ENCODE results near the gene PACRG. TPM values are rescaled to one million over a fixed set of nuclear protein-coding genes. Genes with fewer than 3 reads are reported as not detected.

The PACRG gene
- total RNA-seq, 1 experiment from 2014 or later = 0.52 TPM

DNA sequence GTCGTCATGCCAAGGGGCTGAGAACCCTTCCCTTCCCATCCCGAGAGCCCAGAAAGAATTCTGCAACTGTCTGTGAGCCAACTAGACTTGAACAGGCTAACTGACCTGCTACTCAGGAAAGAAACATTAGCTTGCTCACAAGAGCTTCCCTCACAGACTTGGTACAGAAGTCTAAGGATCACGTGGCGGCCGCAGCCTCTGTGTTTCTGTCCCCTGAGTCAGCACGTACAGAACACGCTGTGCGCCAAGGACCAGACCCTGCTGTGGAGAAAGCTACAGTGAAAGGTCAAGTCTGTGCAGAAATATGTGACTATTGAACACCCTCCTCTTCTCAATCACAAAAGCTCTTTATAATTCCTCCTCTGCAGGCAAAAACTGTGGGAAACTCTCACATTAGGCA, 535.4 kb downstream of the PACRG start:
- Histone ChIP-seq H3K4me3 (ENCODE audit: insufficient read depth, low read depth, low read length) (no peak overlapping the region), H3K36me3 (replicated peaks; ENCODE audit: control insufficient read depth, insufficient read depth, low read length) (no peaks in the 10 kb centered on the region), H3K27me3 (ENCODE audit: control insufficient read depth, insufficient read depth, low read length) (peaks cover 14% of the 10 kb centered on the region)
- no peak for DNase-seq

DNA sequence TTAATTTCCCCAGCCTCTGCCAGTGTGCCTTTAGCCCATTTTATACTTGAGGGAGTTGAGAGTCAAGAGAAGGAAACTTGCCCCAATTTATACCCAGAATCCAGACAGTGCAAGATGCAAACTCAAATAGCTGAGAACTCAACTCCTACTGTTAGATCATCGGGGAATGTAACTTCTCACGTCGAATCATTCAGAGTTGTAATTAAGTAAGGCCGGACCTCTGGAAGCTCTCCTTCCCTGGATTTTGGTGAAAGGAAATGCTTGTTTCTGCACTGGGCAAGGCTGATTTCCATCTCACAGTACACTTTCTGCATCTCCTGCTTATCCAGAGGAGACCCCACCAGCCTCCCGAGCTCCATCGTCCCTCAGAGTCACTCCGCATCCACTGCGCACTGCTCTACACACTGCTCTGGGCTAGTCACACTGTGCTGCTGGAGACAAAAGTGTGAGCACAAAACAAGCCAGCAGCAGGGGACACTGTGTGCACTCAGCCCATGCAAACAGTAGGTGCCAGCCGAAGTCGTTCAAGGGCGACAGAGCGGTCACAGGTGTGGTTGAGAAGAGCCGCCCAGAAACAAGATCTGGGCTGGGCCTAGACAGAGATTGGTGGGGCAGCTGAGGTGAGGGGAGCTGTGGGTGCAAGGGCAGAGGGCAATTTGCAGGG, 536.4 kb downstream of the PACRG start:
- no peak for DNase-seq
- H3K27me3 ChIP-seq (ENCODE audit: control insufficient read depth, insufficient read depth, low read length) = peaks cover 8% of the 10 kb centered on the region
- no peak overlapping the region for H3K4me3 ChIP-seq (ENCODE audit: insufficient read depth, low read depth, low read length)
- H3K36me3 ChIP-seq (replicated peaks; ENCODE audit: control insufficient read depth, insufficient read depth, low read length) = no peaks in the 10 kb centered on the region

DNA sequence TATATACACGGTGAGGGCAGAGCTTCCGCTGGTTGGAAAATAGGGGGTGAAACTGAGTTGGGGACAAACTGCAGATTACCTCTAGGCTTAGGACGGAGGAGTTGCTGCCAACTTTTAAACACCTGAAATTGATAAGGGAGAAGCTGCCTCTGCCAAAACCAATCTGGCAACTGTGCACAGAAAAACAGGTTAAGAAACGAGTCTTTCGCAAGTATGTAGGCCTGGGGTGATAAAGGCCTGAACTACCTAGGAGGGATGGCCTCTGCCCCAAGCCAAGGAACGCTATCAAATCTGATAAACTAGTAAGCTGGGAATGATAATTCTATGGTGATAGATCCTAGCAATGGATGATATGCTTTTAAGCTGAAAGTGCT, 536.9 kb downstream of the PACRG start:
- Histone ChIP-seq H3K36me3 (replicated peaks; ENCODE audit: control insufficient read depth, insufficient read depth, low read length) (no peaks in the 10 kb centered on the region), H3K27me3 (ENCODE audit: control insufficient read depth, insufficient read depth, low read length) (peaks cover 3% of the 10 kb centered on the region), H3K4me3 (ENCODE audit: insufficient read depth, low read depth, low read length) (no peak overlapping the region)
- no peak for DNase-seq

DNA sequence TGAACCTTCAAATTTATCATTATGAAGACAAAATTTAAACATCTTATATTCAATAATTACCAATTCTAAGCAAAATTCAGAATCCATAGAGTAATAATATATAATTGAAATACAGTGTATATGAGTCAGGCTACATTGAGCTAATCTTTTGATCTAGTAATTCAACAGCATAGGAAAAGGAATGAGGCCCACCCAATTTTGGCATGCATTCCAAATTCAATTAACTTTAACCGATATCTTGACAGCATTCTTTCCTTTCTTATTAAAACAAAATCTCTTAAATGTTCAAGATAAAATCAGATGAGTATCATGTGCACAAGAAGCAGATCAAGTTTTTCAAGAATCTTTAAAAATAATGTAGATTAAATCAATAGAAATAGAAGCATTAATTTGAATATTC, 553.9 kb downstream of the PACRG start:
- Histone ChIP-seq H3K27me3 (ENCODE audit: control insufficient read depth, insufficient read depth, low read length) (no peaks in the 10 kb centered on the region), H3K4me3 (ENCODE audit: insufficient read depth, low read depth, low read length) (no peak overlapping the region), H3K36me3 (replicated peaks; ENCODE audit: control insufficient read depth, insufficient read depth, low read length) (no peaks in the 10 kb centered on the region)
- DNase-seq = no peak

DNA sequence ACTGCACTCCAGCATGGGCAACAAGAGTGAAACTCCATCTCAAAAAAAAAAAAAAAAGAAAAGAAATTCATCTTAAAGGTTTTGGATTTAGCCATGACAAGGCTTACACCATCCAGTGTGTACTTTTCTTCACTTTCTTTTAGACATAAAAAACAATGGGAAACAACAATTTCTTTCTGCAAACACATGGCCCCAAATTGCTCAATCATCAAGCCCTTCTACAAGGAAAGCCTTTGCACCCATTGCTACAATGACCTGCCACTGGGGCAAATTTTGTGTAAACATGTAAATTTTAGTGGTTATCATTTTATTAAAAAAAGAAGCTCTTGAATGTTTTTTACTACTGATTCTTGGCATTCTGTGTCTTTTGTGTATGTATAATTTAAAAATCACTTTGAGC, 554.9 kb downstream of the PACRG start:
- no peaks in the 10 kb centered on the region for H3K27me3 ChIP-seq (ENCODE audit: control insufficient read depth, insufficient read depth, low read length)
- no peak for DNase-seq
- H3K36me3 ChIP-seq (replicated peaks; ENCODE audit: control insufficient read depth, insufficient read depth, low read length) = no peaks in the 10 kb centered on the region
- no peak overlapping the region for H3K4me3 ChIP-seq (ENCODE audit: insufficient read depth, low read depth, low read length)

DNA sequence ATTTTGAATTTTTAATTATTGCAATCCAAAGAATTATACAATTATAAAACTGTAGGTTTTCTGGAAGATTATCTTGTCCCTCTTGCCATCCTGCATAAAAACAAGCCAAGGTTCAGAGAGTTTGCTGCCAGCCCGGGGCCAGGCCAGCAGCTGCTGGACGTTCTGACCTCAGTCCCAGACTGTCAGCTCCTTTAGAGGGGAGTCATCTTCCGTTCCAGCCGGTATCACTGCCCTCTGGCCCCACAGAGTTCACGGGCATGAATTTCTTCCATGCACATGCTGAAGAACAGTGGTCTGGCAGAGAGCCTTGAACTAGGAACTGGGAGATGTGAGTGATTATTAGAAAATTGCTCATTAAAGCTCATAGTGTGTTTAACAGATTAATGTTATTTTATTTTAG, 556.4 kb downstream of the PACRG start:
- H3K27me3 ChIP-seq (ENCODE audit: control insufficient read depth, insufficient read depth, low read length) = no peaks in the 10 kb centered on the region
- H3K36me3 ChIP-seq (replicated peaks; ENCODE audit: control insufficient read depth, insufficient read depth, low read length) = no peaks in the 10 kb centered on the region
- no peak for DNase-seq
- no peak overlapping the region for H3K4me3 ChIP-seq (ENCODE audit: insufficient read depth, low read depth, low read length)

DNA sequence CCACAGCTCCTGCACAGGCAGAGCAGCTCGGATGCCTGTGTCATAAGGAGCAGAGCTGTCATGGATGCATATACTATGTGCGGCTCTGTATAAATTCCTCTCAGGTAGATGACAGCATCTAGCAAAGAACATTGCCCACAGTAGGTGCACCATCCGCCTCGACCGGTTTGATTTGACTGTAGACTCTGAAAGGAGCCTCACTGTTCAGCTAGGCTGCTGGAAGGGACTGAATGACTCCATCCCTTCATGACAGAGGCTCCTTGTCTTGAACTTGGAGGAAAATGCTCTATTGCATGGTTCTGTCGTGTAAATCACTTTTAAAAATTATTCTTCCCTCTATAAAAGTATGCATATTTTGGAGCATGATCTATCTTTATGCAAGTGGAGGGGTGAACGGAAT, 557.9 kb downstream of the PACRG start:
- Histone ChIP-seq H3K36me3 (replicated peaks; ENCODE audit: control insufficient read depth, insufficient read depth, low read length) (no peaks in the 10 kb centered on the region), H3K27me3 (ENCODE audit: control insufficient read depth, insufficient read depth, low read length) (no peaks in the 10 kb centered on the region), H3K4me3 (ENCODE audit: insufficient read depth, low read depth, low read length) (no peak overlapping the region)
- DNase-seq = no peak

DNA sequence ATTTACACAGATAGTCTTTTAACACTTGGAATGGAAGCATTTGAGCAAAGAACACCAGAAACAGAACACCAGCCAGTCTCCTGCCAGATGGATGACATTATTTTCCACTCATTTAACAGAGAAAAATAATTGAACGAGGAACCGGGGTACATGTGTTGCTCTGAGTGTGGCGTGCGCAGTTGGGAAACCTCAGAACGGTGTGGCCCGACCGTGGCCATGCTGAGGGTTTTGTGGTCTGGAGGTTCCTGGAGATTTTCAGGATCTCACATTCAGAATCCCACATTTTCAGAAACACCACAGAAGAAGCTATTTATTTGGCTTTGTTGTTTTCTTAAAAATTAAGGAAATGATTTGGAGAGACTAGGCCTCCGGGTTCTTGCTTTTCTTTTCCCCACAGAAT, 559.9 kb downstream of the PACRG start:
- Histone ChIP-seq H3K4me3 (ENCODE audit: insufficient read depth, low read depth, low read length) (no peak overlapping the region), H3K27me3 (ENCODE audit: control insufficient read depth, insufficient read depth, low read length) (no peaks in the 10 kb centered on the region), H3K36me3 (replicated peaks; ENCODE audit: control insufficient read depth, insufficient read depth, low read length) (no peaks in the 10 kb centered on the region)
- DNase-seq = no peak

DNA sequence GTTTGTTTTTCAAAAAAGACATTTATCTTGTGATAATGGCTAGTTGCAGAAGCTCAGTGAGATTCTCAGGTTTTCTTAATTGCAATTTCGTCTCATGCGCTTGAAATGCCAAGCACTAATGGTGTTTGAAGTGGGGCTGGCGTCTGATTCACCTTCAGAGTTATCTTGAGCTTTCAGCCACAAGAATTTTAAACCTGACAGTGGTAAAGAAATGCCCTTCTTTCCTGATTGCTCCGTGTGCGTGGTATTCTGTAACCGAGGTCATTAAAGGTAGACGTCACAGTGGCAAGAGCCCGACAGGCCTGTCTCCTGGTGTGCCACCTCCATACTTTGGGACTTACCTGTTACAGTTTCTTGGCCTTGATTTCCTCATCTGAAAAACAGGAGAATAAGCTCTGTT, 560.3 kb downstream of the PACRG start:
- no peak for DNase-seq

DNA sequence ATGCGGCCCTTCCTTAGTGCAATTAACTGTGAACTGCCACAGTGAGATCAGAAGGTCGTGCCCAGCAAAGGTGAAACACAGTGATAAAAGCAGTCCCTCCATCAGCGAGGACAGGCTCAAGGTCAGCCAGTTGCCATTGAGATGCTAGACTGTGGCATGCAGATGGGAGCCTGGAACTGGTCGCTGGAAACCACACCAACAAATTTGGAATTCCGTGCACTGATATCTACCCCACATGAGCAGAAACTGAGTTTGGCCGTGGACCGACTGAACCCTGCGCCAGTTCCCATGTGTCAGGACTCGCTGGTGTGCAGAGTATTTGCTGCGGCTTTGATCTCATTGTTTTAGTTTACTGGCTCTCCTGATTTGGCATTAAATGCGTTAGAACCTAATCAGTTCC, 561.1 kb downstream of the PACRG start:
- DNase-seq = no peak
- H3K4me3 ChIP-seq (ENCODE audit: insufficient read depth, low read depth, low read length) = no peak overlapping the region
- H3K36me3 ChIP-seq (replicated peaks; ENCODE audit: control insufficient read depth, insufficient read depth, low read length) = no peaks in the 10 kb centered on the region
- no peaks in the 10 kb centered on the region for H3K27me3 ChIP-seq (ENCODE audit: control insufficient read depth, insufficient read depth, low read length)

More for the DNA sequence above, 560.3 kb downstream of the PACRG start:
- Histone ChIP-seq H3K27me3 (ENCODE audit: control insufficient read depth, insufficient read depth, low read length) (no peaks in the 10 kb centered on the region), H3K36me3 (replicated peaks; ENCODE audit: control insufficient read depth, insufficient read depth, low read length) (no peaks in the 10 kb centered on the region), H3K4me3 (ENCODE audit: insufficient read depth, low read depth, low read length) (no peak overlapping the region)

DNA sequence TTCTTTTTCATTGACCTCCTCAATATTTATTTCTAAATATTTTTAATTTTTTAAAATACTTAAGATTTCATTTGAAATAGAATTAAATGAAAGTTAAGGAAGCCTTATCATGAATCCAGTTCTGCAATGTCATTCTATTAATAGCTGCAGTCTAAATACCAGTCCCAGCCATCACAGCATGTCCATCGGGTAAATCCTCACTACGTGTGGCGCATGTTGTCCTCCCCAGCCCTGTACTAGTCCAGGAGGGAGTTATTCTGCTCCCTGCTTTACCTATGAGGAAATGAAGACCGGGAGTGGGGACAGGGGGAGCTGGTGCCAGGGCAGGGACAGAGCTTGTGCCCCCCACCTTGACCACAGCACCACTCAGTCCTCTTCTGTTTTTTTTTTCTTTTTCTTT, 561.7 kb downstream of the PACRG start:
- H3K36me3 ChIP-seq (replicated peaks; ENCODE audit: control insufficient read depth, insufficient read depth, low read length) = no peaks in the 10 kb centered on the region
- no peaks in the 10 kb centered on the region for H3K27me3 ChIP-seq (ENCODE audit: control insufficient read depth, insufficient read depth, low read length)
- DNase-seq = no peak
- H3K4me3 ChIP-seq (ENCODE audit: insufficient read depth, low read depth, low read length) = no peak overlapping the region

DNA sequence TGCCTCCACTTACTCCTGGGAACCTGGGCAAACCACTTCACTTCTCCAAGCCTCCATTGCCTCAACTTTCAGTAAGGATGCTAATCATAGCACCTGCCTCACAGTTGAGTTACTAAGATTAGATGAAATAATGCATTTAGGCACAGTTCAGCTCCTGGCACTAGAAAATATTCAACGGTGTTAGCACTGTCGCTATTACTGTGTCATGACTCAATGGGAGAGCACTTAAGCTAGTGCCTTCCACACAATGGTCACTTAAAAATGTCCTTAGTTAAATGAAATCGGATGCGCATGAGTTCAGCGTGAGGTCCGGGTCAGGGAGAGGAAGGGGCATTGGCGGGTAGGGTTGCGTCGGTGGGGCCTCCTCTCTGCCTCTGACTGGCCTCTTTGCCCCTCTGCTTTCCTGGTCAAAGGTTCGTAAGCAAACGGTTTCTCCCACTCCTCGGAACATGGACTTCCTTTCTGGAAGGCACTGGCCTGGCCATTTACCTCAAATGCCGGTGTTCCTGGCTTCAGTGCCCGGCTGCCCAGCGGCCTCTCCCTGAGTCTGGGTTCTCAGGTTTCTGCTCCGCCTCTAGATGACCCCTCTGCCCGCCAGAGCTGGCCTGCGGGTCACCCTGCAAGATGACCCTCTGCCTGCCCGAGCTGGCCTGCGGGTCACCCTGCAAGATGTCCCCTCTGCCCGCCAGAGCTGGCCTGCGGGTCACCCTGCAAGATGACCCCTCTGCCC, 562.9 kb downstream of the PACRG start:
- Histone ChIP-seq H3K4me3 (ENCODE audit: insufficient read depth, low read depth, low read length) (no peak overlapping the region), H3K27me3 (ENCODE audit: control insufficient read depth, insufficient read depth, low read length) (no peaks in the 10 kb centered on the region), H3K36me3 (replicated peaks; ENCODE audit: control insufficient read depth, insufficient read depth, low read length) (no peaks in the 10 kb centered on the region)
- no peak for DNase-seq

DNA sequence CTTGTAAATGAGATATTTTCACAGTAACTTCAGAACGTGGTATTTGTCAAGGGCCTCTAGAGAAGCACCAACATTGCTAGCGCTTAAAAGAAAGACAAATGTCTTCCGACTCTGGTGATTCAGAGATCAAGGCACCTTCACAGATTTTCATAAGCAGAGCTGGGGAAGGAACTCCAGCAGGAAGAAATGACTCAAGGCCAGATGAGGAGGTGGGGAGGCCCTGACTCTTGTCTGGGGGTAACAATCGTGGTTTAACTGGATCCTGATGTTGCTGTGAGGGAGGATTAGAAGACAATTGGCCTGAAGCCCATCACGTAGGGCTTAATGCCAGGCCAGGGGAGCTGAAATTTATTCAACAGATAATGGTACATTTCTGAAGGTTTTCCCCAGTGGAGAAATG, 563.8 kb downstream of the PACRG start:
- Histone ChIP-seq H3K27me3 (ENCODE audit: control insufficient read depth, insufficient read depth, low read length) (no peaks in the 10 kb centered on the region), H3K36me3 (replicated peaks; ENCODE audit: control insufficient read depth, insufficient read depth, low read length) (no peaks in the 10 kb centered on the region), H3K4me3 (ENCODE audit: insufficient read depth, low read depth, low read length) (no peak overlapping the region)
- no peak for DNase-seq

DNA sequence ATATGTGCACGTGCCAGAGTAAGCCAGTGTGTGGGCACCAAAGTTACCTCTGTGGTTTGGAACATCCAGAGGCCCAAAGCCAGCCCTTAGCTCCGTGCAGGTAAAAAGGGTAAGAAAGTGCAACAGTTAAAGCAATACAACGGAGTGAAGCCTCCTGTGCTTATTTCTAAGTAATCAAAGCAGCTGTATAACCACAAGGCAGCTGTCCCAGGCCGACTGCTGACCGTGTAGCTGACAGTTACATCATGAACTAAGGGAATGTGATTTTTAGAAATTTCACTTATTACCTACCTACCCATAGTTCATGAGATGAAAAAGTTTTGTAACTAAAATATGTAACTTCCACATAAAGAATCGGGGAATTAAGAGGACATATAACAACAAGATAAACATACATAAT, 565.5 kb downstream of the PACRG start:
- Histone ChIP-seq H3K27me3 (ENCODE audit: control insufficient read depth, insufficient read depth, low read length) (no peaks in the 10 kb centered on the region), H3K4me3 (ENCODE audit: insufficient read depth, low read depth, low read length) (no peak overlapping the region), H3K36me3 (replicated peaks; ENCODE audit: control insufficient read depth, insufficient read depth, low read length) (no peaks in the 10 kb centered on the region)
- DNase-seq = no peak

DNA sequence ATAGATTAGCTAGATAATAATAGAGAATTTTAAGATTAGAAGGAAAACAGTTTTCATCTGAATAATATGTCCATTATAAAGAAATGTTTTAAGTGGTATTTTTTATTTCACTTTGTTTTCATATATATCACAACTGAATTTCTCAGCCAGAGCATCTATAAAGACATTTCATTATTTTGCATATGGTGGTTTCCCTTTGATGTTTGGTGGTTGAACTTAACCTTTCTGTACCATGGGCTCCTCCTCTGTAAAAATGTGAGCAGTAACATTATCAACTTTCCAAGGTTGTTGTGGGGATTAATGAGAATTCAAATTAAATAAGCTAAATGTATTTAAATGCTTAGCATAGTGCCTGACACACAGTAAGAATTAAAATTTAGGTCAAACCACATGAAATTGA, 567.0 kb downstream of the PACRG start:
- Histone ChIP-seq H3K36me3 (replicated peaks; ENCODE audit: control insufficient read depth, insufficient read depth, low read length) (no peaks in the 10 kb centered on the region), H3K27me3 (ENCODE audit: control insufficient read depth, insufficient read depth, low read length) (no peaks in the 10 kb centered on the region), H3K4me3 (ENCODE audit: insufficient read depth, low read depth, low read length) (no peak overlapping the region)
- DNase-seq = no peak

Measured in H7 (cell line).